GM12891 (cell line): ENCODE data around the gene RAMP3.
"Not testable (repeated sequence)": the region's sequence is repeated elsewhere in the genome, so short reads cannot be mapped to it uniquely, and the experiment has no call there.

Experiments
- DNase-seq: peaks from one replicate; pipeline ENCODE4 v3.0.0; 2011; ENCODE audit warnings: low spot score; ENCODE audit not compliant: insufficient read length
- FAIRE-seq: peaks from 2 replicates; lab custom pipeline; 2011; peaks lifted over from hg19 to GRCh38; lab: Jason Lieb, UNC
- PAX5 ChIP-seq: IDR thresholded peaks from 2 replicates; pipeline ENCODE4 v1.6.1; 2011; ENCODE audit warnings: low read length, moderate library complexity, mild to moderate bottlenecking; ENCODE audit not compliant: insufficient read depth, severe bottlenecking
- POLR2A ChIP-seq: IDR thresholded peaks from 2 replicates; pipeline ENCODE4 v1.6.1; 2011; ENCODE audit warnings: low read depth, low read length, control low read depth
- POLR2AphosphoS5 ChIP-seq: IDR thresholded peaks from 2 replicates; pipeline ENCODE4 v1.6.1; 2011; ENCODE audit warnings: low read depth, low read length, control low read depth
- POU2F2 ChIP-seq: IDR thresholded peaks from 2 replicates; pipeline ENCODE4 v1.6.1; 2011; ENCODE audit warnings: low read depth, mild to moderate bottlenecking, control low read depth, low read length, moderate library complexity
- SPI1 ChIP-seq: IDR thresholded peaks from 2 replicates; pipeline ENCODE4 v1.6.1; 2011; ENCODE audit warnings: low read depth, low read length, control low read depth
- TAF1 ChIP-seq: IDR thresholded peaks from 2 replicates; pipeline ENCODE4 v1.6.1; 2011; ENCODE audit warnings: low read depth, low read length, control low read depth

The RAMP3 gene

GRCh38 chr7:45203936-45204445, 46.4 kb downstream of the RAMP3 start:
- FAIRE-seq: no peak
- no peak for DNase-seq
- no peak for TF ChIP-seq SPI1
- TF ChIP-seq POLR2AphosphoS5: no peak
- TF ChIP-seq TAF1: no peak
- no peak for TF ChIP-seq POLR2A

GRCh38 chr7:45206266-45206665, 48.7 kb downstream of the RAMP3 start:
- DNase-seq, FAIRE-seq: not testable (repeated sequence)

DNA sequence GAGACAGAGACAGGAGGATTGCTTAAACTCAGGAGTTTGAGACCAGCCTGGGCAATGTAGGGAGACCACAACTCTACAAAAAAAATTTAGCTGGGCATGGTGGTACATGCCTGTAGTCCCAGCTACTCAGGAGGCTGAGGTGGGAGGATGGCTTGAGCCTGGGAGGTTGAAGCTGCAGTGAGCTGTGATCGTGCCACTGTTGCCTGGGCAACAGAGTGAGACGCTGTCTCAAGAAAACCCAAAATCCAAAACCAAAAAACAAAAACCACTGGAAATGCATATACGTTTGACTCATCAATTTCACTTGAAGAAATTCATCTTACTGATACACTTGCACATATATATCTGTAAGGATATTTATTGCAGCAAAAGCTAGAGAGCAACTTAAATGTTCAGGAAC, 52.3 kb downstream of the RAMP3 start:
- not testable (repeated sequence) for FAIRE-seq, DNase-seq

GRCh38 chr7:45211066-45211465, 53.5 kb downstream of the RAMP3 start:
- DNase-seq: no peak
- no peak for FAIRE-seq
- TF ChIP-seq SPI1 (no peak), POLR2AphosphoS5 (no peak), POLR2A (no peak), POU2F2 (no peak), PAX5 (no peak), TAF1 (no peak)

GRCh38 chr7:45211958-45212357, 54.4 kb downstream of the RAMP3 start:
- FAIRE-seq (no peak), DNase-seq (no peak)
- TF ChIP-seq POLR2AphosphoS5: no peak
- TF ChIP-seq TAF1: no peak
- no peak for TF ChIP-seq POLR2A
- TF ChIP-seq POU2F2: no peak
- TF ChIP-seq PAX5: no peak
- no peak for TF ChIP-seq SPI1

- no peak for TF ChIP-seq TAF1
- TF ChIP-seq POLR2A: no peak
- TF ChIP-seq PAX5: no peak
- no peak for TF ChIP-seq POU2F2
- TF ChIP-seq SPI1: no peak
- TF ChIP-seq POLR2AphosphoS5: no peak
- FAIRE-seq (no peak), DNase-seq (no peak)
These were observed 55.0 kb downstream of the RAMP3 start for GRCh38 chr7:45212606-45213005.

- TF ChIP-seq PAX5 (no peak), SPI1 (no peak), POLR2AphosphoS5 (no peak), TAF1 (no peak), POLR2A (no peak), POU2F2 (no peak)
- FAIRE-seq: no peak
- no peak for DNase-seq
These were observed 58.0 kb downstream of the RAMP3 start for GRCh38 chr7:45215601-45216062.

GRCh38 chr7:45216181-45216580, 58.6 kb downstream of the RAMP3 start:
- TF ChIP-seq SPI1: no peak
- TF ChIP-seq POU2F2: no peak
- TF ChIP-seq TAF1: no peak
- no peak for TF ChIP-seq POLR2A
- TF ChIP-seq PAX5: no peak
- no peak for TF ChIP-seq POLR2AphosphoS5
- FAIRE-seq (no peak), DNase-seq (no peak)

GRCh38 chr7:45216622-45217165, 59.1 kb downstream of the RAMP3 start:
- DNase-seq (no peak), FAIRE-seq (no peak)
- no peak for TF ChIP-seq TAF1
- TF ChIP-seq SPI1: no peak
- TF ChIP-seq POLR2AphosphoS5: no peak
- TF ChIP-seq POU2F2: no peak
- no peak for TF ChIP-seq POLR2A
- no peak for TF ChIP-seq PAX5

DNA sequence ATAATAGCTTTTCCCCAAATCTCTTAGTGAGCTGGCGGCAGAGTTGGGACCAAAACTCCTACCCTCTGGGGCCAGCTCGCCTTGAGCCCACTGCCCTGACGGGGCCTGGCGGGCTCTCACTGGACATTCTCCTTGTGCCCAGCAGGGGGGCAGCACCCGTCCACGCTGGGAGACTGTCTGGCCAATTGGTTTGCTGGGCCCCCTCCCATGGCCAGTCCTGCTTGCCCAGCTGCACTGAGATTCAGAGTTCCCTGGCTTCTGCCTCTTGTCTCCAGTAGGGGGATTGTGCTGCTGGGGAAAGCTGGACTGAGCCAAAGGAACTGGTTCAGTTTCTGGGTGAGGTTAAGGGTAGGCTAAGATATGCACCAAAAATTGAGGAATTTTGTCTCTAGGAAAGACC, 59.8 kb downstream of the RAMP3 start:
- TF ChIP-seq POLR2A (no peak), TAF1 (no peak), POU2F2 (no peak), SPI1 (no peak), PAX5 (no peak), POLR2AphosphoS5 (no peak)
- FAIRE-seq (no peak), DNase-seq (no peak)
